Rectal smooth muscle tissue (tissue), 1 donor: ENCODE results near the gene RGS17.

Experiments used
- H3K27ac ChIP-seq: one replicate; pipeline ENCODE4 v1.7.0; 2013; ENCODE audit warnings: low read depth, low read length, inconsistent platforms
- H3K27me3 ChIP-seq: one replicate; pipeline ENCODE4 v1.7.0; 2013; ENCODE audit warnings: low read length; ENCODE audit not compliant: control insufficient read depth, insufficient read depth
- H3K36me3 ChIP-seq: one replicate; pipeline ENCODE4 v1.7.0; 2013; ENCODE audit warnings: low read length; ENCODE audit not compliant: control insufficient read depth, insufficient read depth
- H3K4me1 ChIP-seq: one replicate; pipeline ENCODE4 v1.7.0; 2013; ENCODE audit warnings: low read length; ENCODE audit not compliant: control insufficient read depth, insufficient read depth
- H3K4me3 ChIP-seq: one replicate; pipeline ENCODE4 v1.7.0; 2013; ENCODE audit warnings: low read length
- H3K9ac ChIP-seq: one replicate; pipeline ENCODE4 v1.7.0; 2013; ENCODE audit warnings: low read length

RGS17 gene

GRCh38 chr6:153045271-153045670 is 85.8 kb downstream of the RGS17 start:
- no peaks in the 10 kb centered on the region for H3K36me3 ChIP-seq

GRCh38 chr6:153044295-153044694 is 86.8 kb downstream of the RGS17 start:
- H3K9ac ChIP-seq: no peak overlapping the region
- no peaks in the 10 kb centered on the region for H3K4me1 ChIP-seq
- H3K27ac ChIP-seq: no peak overlapping the region
- H3K27me3 ChIP-seq: no peaks in the 10 kb centered on the region
- H3K36me3 ChIP-seq: no peaks in the 10 kb centered on the region
- no peak overlapping the region for H3K4me3 ChIP-seq

More at GRCh38 chr6:153045271-153045670, 85.8 kb downstream of the RGS17 start:
- no peaks in the 10 kb centered on the region for H3K4me1 ChIP-seq
- no peak overlapping the region for H3K9ac ChIP-seq
- H3K4me3 ChIP-seq: no peak overlapping the region
- H3K27me3 ChIP-seq: no peaks in the 10 kb centered on the region
- no peak overlapping the region for H3K27ac ChIP-seq

GRCh38 chr6:153043719-153044118 is 87.4 kb downstream of the RGS17 start:
- Histone ChIP-seq H3K27ac (no peak overlapping the region), H3K9ac (no peak overlapping the region), H3K4me1 (no peaks in the 10 kb centered on the region), H3K27me3 (no peaks in the 10 kb centered on the region), H3K36me3 (no peaks in the 10 kb centered on the region), H3K4me3 (no peak overlapping the region)

GRCh38 chr6:153038378-153039057 is 92.6 kb downstream of the RGS17 start:
- no peak overlapping the region for H3K9ac ChIP-seq
- H3K4me3 ChIP-seq: no peak overlapping the region
- H3K27ac ChIP-seq: no peak overlapping the region

GRCh38 chr6:153034139-153034538 is 96.9 kb downstream of the RGS17 start:
- Histone ChIP-seq H3K9ac (no peak overlapping the region), H3K4me1 (no peaks in the 10 kb centered on the region), H3K27ac (no peak overlapping the region), H3K36me3 (no peaks in the 10 kb centered on the region), H3K4me3 (no peak overlapping the region), H3K27me3 (no peaks in the 10 kb centered on the region)

More at GRCh38 chr6:153038378-153039057, 92.6 kb downstream of the RGS17 start:
- Histone ChIP-seq H3K27me3 (no peaks in the 10 kb centered on the region), H3K36me3 (no peaks in the 10 kb centered on the region), H3K4me1 (no peaks in the 10 kb centered on the region)

GRCh38 chr6:153032255-153032882 is 98.7 kb downstream of the RGS17 start:
- H3K4me1 ChIP-seq: no peaks in the 10 kb centered on the region
- H3K36me3 ChIP-seq: no peaks in the 10 kb centered on the region
- no peaks in the 10 kb centered on the region for H3K27me3 ChIP-seq
- no peak overlapping the region for H3K9ac ChIP-seq
- no peak overlapping the region for H3K27ac ChIP-seq
- H3K4me3 ChIP-seq: no peak overlapping the region

- H3K4me1 ChIP-seq: no peaks in the 10 kb centered on the region
- H3K27me3 ChIP-seq: no peaks in the 10 kb centered on the region
- H3K4me3 ChIP-seq: no peak overlapping the region
- H3K9ac ChIP-seq: no peak overlapping the region
- H3K27ac ChIP-seq: no peak overlapping the region
- no peaks in the 10 kb centered on the region for H3K36me3 ChIP-seq
Observed at GRCh38 chr6:153031335-153031955, 99.6 kb downstream of the RGS17 start.

GRCh38 chr6:153028963-153029362 is 102.1 kb downstream of the RGS17 start:
- H3K27ac ChIP-seq: no peak overlapping the region
- H3K27me3 ChIP-seq: no peaks in the 10 kb centered on the region
- no peak overlapping the region for H3K4me3 ChIP-seq
- H3K4me1 ChIP-seq: no peaks in the 10 kb centered on the region
- H3K9ac ChIP-seq: no peak overlapping the region
- H3K36me3 ChIP-seq: no peaks in the 10 kb centered on the region

- Histone ChIP-seq H3K36me3 (no peaks in the 10 kb centered on the region), H3K9ac (no peak overlapping the region), H3K4me1 (no peaks in the 10 kb centered on the region), H3K4me3 (no peak overlapping the region), H3K27me3 (no peaks in the 10 kb centered on the region), H3K27ac (no peak overlapping the region)
Observed at GRCh38 chr6:153028286-153028685, 102.8 kb downstream of the RGS17 start.

- Histone ChIP-seq H3K4me1 (no peaks in the 10 kb centered on the region), H3K36me3 (no peaks in the 10 kb centered on the region), H3K27ac (no peak overlapping the region), H3K27me3 (no peaks in the 10 kb centered on the region), H3K4me3 (no peak overlapping the region), H3K9ac (no peak overlapping the region)
Observed at GRCh38 chr6:153027480-153027879, 103.6 kb downstream of the RGS17 start.

- H3K9ac ChIP-seq: no peak overlapping the region
- no peaks in the 10 kb centered on the region for H3K36me3 ChIP-seq
- no peaks in the 10 kb centered on the region for H3K4me1 ChIP-seq
- H3K27ac ChIP-seq: no peak overlapping the region
- no peaks in the 10 kb centered on the region for H3K27me3 ChIP-seq
- no peak overlapping the region for H3K4me3 ChIP-seq
Observed at GRCh38 chr6:153024709-153025017, 106.4 kb downstream of the RGS17 start.

GRCh38 chr6:153023977-153024708 is 106.9 kb downstream of the RGS17 start:
- H3K36me3 ChIP-seq: no peaks in the 10 kb centered on the region
- no peaks in the 10 kb centered on the region for H3K27me3 ChIP-seq
- H3K4me1 ChIP-seq: no peaks in the 10 kb centered on the region
- H3K4me3 ChIP-seq: no peak overlapping the region
- H3K27ac ChIP-seq: no peak overlapping the region
- no peak overlapping the region for H3K9ac ChIP-seq
